Glutamatergic neuron (in vitro differentiated cells): Measurements from ENCODE around the gene STARD3. TPM values are rescaled to one million over a fixed set of nuclear protein-coding genes. Genes with fewer than 3 reads are reported as not detected.
"Not testable (repeated sequence)": the region's sequence is repeated elsewhere in the genome, so short reads cannot be mapped to it uniquely, and the experiment has no call there.

Source experiments
- DNase-seq: peaks from one replicate; pipeline ENCODE4 v3.0.0; 2022
- H3K27ac Mint-ChIP-seq: one replicate; pipeline ENCODE4 v1.8.0; 2020; ENCODE audit warnings: mild to moderate bottlenecking, mixed read lengths, inconsistent platforms; ENCODE audit not compliant: unreplicated experiment
- H3K27me3 Mint-ChIP-seq: one replicate; pipeline ENCODE4 v1.8.0; 2020; ENCODE audit warnings: mild to moderate bottlenecking, moderate library complexity, mixed read lengths, inconsistent platforms; ENCODE audit not compliant: unreplicated experiment
- H3K36me3 Mint-ChIP-seq: one replicate; pipeline ENCODE4 v1.8.0; 2020; ENCODE audit warnings: mild to moderate bottlenecking, mixed read lengths, inconsistent platforms; ENCODE audit not compliant: unreplicated experiment
- H3K4me1 Mint-ChIP-seq: one replicate; pipeline ENCODE4 v1.8.0; 2020; ENCODE audit warnings: mild to moderate bottlenecking, low read depth, mixed read lengths, inconsistent platforms; ENCODE audit not compliant: unreplicated experiment
- H3K4me3 Mint-ChIP-seq: one replicate; pipeline ENCODE4 v1.8.0; 2020; ENCODE audit warnings: mild to moderate bottlenecking, mixed read lengths, inconsistent platforms; ENCODE audit not compliant: unreplicated experiment
- H3K9me3 Mint-ChIP-seq: one replicate; pipeline ENCODE4 v1.8.0; 2020; ENCODE audit warnings: mild to moderate bottlenecking, moderate library complexity, mixed read lengths, inconsistent platforms; ENCODE audit not compliant: unreplicated experiment
- total RNA-seq: library from RNA; stranded (reverse); fragmentation: NEBNext Ultra II Directional; extraction: Animal tissue kit (Norgen Biotek cat#: 25700); gene quantifications from one replicate; pipeline ENCODE4 v1.2.1, GENCODE V29; 2021; ENCODE audit not compliant: unreplicated experiment
- TF ChIP-seq, protein P1 (sequence below): fragments of 200-600 bp; sonication (generic); IDR thresholded peaks from one replicate; pipeline ENCODE4 v1.5.0; 2021; ENCODE audit not compliant: partially characterized antibody, unreplicated experiment

Gene STARD3
- total RNA-seq, 1 donor from 2014 or later = 48.0 TPM

- TF ChIP-seq, protein P1, sequence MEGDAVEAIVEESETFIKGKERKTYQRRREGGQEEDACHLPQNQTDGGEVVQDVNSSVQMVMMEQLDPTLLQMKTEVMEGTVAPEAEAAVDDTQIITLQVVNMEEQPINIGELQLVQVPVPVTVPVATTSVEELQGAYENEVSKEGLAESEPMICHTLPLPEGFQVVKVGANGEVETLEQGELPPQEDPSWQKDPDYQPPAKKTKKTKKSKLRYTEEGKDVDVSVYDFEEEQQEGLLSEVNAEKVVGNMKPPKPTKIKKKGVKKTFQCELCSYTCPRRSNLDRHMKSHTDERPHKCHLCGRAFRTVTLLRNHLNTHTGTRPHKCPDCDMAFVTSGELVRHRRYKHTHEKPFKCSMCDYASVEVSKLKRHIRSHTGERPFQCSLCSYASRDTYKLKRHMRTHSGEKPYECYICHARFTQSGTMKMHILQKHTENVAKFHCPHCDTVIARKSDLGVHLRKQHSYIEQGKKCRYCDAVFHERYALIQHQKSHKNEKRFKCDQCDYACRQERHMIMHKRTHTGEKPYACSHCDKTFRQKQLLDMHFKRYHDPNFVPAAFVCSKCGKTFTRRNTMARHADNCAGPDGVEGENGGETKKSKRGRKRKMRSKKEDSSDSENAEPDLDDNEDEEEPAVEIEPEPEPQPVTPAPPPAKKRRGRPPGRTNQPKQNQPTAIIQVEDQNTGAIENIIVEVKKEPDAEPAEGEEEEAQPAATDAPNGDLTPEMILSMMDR = no peak
- H3K4me1 Mint-ChIP-seq = peaks cover 11% of the 10 kb centered on the region
- no peak overlapping the region for H3K4me3 Mint-ChIP-seq
- H3K27me3 Mint-ChIP-seq = peaks cover 2% of the 10 kb centered on the region
- DNase-seq = no peak
- no peaks in the 10 kb centered on the region for H3K36me3 Mint-ChIP-seq
- H3K9me3 Mint-ChIP-seq = peaks cover 11% of the 10 kb centered on the region
- H3K27ac Mint-ChIP-seq = no peak overlapping the region
Observed at GRCh38 chr17:39706383-39706782, 69.4 kb downstream of the STARD3 start.

- Mint-ChIP-seq H3K36me3 (no peaks in the 10 kb centered on the region), H3K27me3 (peaks cover 2% of the 10 kb centered on the region), H3K4me1 (peaks cover 14% of the 10 kb centered on the region), H3K27ac (no peak overlapping the region), H3K9me3 (peaks cover 11% of the 10 kb centered on the region), H3K4me3 (no peak overlapping the region)
- TF ChIP-seq, protein P1 = no peak
- DNase-seq = no peak
Observed at GRCh38 chr17:39706921-39707337, 70.0 kb downstream of the STARD3 start.

DNA sequence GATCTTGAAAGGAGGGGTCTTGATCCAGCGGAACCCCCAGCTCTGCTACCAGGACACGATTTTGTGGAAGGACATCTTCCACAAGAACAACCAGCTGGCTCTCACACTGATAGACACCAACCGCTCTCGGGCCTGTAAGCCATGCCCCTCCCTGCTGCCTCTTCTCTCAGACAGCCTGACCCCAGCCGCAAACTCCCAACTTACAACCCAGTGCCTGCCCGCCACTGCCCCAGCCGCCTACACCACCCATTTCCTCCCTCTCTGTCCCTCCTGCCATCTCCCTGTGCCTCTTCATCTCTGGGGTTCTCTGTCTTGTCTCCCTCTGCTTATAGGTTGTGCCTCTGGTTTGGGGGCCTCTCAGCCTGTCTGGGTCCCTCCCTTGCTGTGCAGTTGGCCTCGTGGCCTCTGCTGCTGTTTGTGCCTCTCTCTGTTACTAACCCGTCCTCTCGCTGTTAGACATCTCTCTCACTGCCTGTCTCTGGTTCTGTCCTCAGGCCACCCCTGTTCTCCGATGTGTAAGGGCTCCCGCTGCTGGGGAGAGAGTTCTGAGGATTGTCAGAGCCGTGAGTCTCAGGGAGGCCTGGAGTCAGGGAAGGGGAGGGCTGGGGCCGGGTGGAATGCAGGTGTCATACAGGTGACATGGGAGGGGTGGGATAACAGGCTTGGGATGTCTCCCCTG, 72.5 kb downstream of the STARD3 start:
- DNase-seq = no peak
- Mint-ChIP-seq H3K27me3 (peaks cover 2% of the 10 kb centered on the region), H3K36me3 (no peaks in the 10 kb centered on the region), H3K27ac (peak overlapping the region; percentile 81), H3K4me1 (peaks cover 14% of the 10 kb centered on the region), H3K9me3 (peaks cover 11% of the 10 kb centered on the region), H3K4me3 (peak overlapping the region; percentile 81)
- TF ChIP-seq, protein P1 = no peak

DNA sequence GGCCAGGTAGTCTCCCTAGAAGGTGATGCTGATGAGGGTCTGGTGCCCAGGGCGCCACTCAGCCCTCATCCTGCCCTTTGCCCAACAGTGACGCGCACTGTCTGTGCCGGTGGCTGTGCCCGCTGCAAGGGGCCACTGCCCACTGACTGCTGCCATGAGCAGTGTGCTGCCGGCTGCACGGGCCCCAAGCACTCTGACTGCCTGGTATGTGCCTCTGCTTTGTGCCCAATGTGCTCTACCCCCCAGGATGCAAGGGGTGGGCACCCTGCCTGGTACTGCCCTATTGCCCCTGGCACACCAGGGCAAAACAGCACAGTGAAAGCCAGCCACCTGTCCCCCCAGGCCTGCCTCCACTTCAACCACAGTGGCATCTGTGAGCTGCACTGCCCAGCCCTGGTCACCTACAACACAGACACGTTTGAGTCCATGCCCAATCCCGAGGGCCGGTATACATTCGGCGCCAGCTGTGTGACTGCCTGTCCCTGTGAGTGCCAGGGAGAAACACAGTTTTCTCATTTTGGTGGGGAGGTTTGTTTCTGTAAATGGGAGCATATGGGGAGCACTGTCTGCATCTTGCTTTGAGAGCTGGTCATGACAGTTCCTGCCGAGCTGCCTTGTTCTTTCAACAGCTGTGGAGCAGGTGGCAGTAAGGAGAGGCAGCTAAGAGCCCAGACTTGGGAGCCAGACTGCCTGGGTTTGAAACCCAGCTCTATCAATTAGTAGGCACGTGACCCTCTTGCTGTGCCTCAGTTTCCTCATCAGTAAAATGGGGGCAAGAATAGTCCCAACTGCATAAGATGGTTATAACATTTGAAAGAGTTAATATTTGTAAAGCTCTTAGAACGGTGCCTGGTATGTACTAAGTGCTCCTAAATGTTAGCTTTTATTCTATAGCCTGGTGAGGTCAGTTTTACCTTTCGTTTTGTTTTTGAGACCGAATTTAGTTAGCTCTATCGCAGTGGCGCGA, 73.3 kb downstream of the STARD3 start:
- Mint-ChIP-seq H3K9me3 (peaks cover 11% of the 10 kb centered on the region), H3K4me1 (peaks cover 14% of the 10 kb centered on the region), H3K27me3 (peaks cover 2% of the 10 kb centered on the region), H3K27ac (peak overlapping the region; percentile 43), H3K4me3 (no peak overlapping the region), H3K36me3 (no peaks in the 10 kb centered on the region)
- no peak for DNase-seq
- TF ChIP-seq, protein P1 = no peak

DNA sequence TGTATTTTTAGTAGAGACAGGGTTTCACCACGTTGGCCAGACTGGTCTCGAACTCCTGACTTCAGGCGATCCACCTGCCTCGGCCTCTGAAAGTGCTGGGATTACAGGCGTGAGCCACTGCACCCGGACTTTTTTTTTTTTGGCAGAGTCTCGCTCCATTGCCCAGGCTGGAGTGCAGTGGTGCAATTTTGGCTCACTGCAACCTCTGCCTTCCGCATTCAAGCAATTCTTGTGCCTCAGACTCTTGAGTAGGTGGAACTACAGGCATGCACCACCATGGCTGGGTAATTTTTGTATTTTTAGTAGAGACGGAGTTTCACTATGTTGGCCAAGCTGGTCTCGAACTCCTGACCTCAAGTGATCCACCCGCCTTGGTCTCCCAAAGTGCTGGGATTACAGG, 74.1 kb downstream of the STARD3 start:
- not testable (repeated sequence) for DNase-seq, H3K27ac Mint-ChIP-seq, H3K27me3 Mint-ChIP-seq, H3K36me3 Mint-ChIP-seq, H3K4me3 Mint-ChIP-seq
- H3K9me3 Mint-ChIP-seq = peaks cover 11% of the 10 kb centered on the region
- H3K4me1 Mint-ChIP-seq = peaks cover 14% of the 10 kb centered on the region
